Measurements from ENCODE around the gene C6orf136.
"Not testable (repeated sequence)": the region's sequence is repeated elsewhere in the genome, so short reads cannot be mapped to it uniquely, and the experiment has no call there.

C6orf136 gene

GRCh38 chr6:30646450-30647241 is at the start of gene C6orf136:
Gene C6orf136, plus strand, starts transcription at chr6:30647133. Its CDS starts 99 bp downstream, at chr6:30647232.
- peak; percentile 45 for DNase-seq

- DNase-seq: not testable (repeated sequence)
Observed at GRCh38 chr6:30597315-30598144, 49.4 kb upstream of the C6orf136 start.

- no peak for DNase-seq
Observed at GRCh38 chr6:30598912-30599624, 47.9 kb upstream of the C6orf136 start.

GRCh38 chr6:30599625-30600324 is 47.2 kb upstream of the C6orf136 start:
- DNase-seq: no peak

- DNase-seq: no peak
Observed at GRCh38 chr6:30600451-30600961, 46.4 kb upstream of the C6orf136 start.

GRCh38 chr6:30601436-30601814 is 45.5 kb upstream of the C6orf136 start:
- DNase-seq: no peak

GRCh38 chr6:30601815-30602641 is 44.9 kb upstream of the C6orf136 start:
- no peak for DNase-seq

GRCh38 chr6:30603961-30604360 is 43.0 kb upstream of the C6orf136 start:
- no peak for DNase-seq

- DNase-seq: no peak
Observed at GRCh38 chr6:30610065-30610464, 36.9 kb upstream of the C6orf136 start.

GRCh38 chr6:30611150-30611855 is 35.6 kb upstream of the C6orf136 start:
- DNase-seq: no peak

GRCh38 chr6:30611856-30612194 is 35.1 kb upstream of the C6orf136 start:
- no peak for DNase-seq

- no peak for DNase-seq
Observed at GRCh38 chr6:30612213-30612612, 34.7 kb upstream of the C6orf136 start.

- DNase-seq: no peak
Observed at GRCh38 chr6:30612687-30613248, 34.2 kb upstream of the C6orf136 start.

GRCh38 chr6:30613251-30614043 is 33.5 kb upstream of the C6orf136 start:
- no peak for DNase-seq

GRCh38 chr6:30614044-30614842 is 32.7 kb upstream of the C6orf136 start:
- no peak for DNase-seq

GRCh38 chr6:30614843-30615218 is 32.1 kb upstream of the C6orf136 start:
- DNase-seq: peak; percentile 75

- peak; percentile 14 for DNase-seq
Observed at GRCh38 chr6:30615219-30615957, 31.5 kb upstream of the C6orf136 start.

Measured in NCI-H2107 (cell line).